ENCODE results near the gene CDH2.

CDH2 gene

DNA sequence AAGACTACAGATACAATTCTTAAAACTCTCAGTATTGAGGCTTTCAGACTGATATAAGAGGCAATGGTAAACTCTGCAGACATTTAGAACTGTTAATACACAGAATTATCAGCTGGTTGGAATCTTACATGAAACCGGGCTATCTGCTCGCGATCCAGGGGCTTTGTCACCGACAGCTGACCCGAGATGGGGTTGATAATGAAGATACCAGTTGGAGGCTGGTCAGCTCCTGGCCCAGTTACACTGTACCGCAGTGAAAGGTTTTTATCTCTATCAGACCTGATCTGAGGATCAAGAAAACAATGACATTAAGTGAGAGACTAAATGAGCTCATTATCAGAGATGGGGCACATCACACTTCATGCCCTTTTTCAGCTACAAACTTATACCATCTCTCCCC, 167.3 kb downstream of the CDH2 start:
- TF ChIP-seq, protein P1, sequence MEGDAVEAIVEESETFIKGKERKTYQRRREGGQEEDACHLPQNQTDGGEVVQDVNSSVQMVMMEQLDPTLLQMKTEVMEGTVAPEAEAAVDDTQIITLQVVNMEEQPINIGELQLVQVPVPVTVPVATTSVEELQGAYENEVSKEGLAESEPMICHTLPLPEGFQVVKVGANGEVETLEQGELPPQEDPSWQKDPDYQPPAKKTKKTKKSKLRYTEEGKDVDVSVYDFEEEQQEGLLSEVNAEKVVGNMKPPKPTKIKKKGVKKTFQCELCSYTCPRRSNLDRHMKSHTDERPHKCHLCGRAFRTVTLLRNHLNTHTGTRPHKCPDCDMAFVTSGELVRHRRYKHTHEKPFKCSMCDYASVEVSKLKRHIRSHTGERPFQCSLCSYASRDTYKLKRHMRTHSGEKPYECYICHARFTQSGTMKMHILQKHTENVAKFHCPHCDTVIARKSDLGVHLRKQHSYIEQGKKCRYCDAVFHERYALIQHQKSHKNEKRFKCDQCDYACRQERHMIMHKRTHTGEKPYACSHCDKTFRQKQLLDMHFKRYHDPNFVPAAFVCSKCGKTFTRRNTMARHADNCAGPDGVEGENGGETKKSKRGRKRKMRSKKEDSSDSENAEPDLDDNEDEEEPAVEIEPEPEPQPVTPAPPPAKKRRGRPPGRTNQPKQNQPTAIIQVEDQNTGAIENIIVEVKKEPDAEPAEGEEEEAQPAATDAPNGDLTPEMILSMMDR (IDR thresholded peaks at IDR 0.05; ENCODE audit: control insufficient read depth, extremely low read depth, insufficient read depth), result no peak
- H3K4me3 ChIP-seq (ENCODE audit: low read depth, low read length), result no peak overlapping the region
- no peak for DNase-seq (ENCODE audit: low read depth)

DNA sequence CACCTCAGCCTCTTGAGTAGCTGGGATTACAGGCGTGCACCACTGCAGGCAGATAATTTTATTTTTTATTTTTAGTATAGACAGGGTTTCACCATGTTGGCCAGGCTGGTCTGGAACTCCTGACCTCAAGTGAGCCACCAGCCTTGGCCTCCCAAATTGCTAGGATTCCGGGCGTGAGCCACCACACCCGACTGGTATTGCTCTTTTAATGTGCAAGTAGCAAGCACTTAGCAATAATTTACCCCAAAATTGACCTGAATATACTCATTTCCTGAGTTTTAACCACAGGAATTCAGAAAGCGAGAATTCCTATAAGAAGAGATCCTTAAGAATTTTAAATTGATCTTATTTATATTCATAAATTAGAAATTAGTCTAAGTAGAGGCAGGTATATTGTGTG, 169.1 kb downstream of the CDH2 start:
- H3K4me3 ChIP-seq (ENCODE audit: low read depth, low read length), result no peak overlapping the region
- TF ChIP-seq, protein P1 (IDR thresholded peaks at IDR 0.05; ENCODE audit: control insufficient read depth, extremely low read depth, insufficient read depth), result no peak
- no peak for DNase-seq (ENCODE audit: low read depth)

DNA sequence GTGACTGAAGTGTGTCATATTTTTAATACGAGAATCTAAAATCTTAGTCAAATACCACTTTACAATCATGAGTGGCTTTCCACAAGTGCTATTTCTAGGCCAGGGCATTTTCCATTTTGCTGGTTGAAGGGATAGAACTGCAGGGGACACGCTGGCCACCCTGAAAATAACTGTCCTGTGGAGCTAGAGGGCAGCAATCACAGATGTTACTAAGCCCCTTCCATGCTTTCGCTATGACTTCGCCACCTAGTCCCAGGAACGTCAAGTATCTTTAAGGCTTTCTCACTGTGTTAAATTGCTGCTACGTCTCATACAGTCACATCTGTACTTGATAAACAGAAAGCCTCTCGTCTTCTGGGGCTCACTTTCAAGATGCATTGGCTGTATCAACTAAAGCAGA, 171.8 kb downstream of the CDH2 start:
- no peak overlapping the region for H3K4me3 ChIP-seq (ENCODE audit: low read depth, low read length)
- DNase-seq (ENCODE audit: low read depth), result no peak

DNA sequence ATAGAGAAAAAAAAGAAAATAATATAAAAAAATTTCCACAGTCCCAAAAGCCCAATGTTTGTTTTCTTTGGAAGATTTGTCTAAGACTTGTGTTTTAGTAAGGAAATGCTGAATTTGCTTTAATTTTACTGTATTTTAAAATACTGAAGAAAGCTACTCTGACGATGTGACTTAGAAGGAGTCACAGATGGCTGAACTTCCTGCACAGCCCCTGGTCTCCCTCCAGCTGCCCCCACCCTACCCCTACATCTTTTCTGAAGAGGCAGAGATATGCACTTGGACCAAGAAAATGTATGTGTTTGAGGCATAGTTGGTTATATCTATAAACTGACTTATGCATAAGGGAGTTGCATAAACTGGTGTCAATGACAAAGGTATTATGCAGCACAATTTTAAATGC, 172.3 kb downstream of the CDH2 start:
- H3K4me3 ChIP-seq (ENCODE audit: low read depth, low read length), result no peak overlapping the region
- TF ChIP-seq, protein P1 (IDR thresholded peaks at IDR 0.05; ENCODE audit: control insufficient read depth, extremely low read depth, insufficient read depth), result no peak
- DNase-seq (ENCODE audit: low read depth), result no peak

More for the DNA sequence above, 171.8 kb downstream of the CDH2 start:
- TF ChIP-seq, protein P1 (IDR thresholded peaks at IDR 0.05; ENCODE audit: control insufficient read depth, extremely low read depth, insufficient read depth), result no peak

DNA sequence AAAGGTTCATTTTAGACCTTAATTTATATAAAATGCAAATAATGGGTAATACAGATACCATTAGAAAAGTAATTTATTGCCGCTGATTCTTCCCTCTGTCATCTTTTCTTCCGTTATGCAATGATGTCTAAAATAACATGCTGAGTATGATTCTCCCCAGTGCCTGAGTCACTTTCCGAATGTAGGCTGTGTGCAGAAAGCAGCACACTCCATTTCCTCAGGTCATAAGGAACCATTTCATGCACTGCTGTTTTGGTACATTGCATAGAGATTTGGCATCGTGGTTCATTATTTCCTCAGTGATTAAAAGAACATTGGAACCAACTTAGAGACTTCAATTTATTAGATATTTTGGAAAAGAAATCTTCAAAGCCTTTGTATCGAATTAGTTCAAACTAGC, 173.5 kb downstream of the CDH2 start:
- TF ChIP-seq, protein P1 (IDR thresholded peaks at IDR 0.05; ENCODE audit: control insufficient read depth, extremely low read depth, insufficient read depth), result no peak
- DNase-seq (ENCODE audit: low read depth), result no peak
- H3K4me3 ChIP-seq (ENCODE audit: low read depth, low read length), result no peak overlapping the region

DNA sequence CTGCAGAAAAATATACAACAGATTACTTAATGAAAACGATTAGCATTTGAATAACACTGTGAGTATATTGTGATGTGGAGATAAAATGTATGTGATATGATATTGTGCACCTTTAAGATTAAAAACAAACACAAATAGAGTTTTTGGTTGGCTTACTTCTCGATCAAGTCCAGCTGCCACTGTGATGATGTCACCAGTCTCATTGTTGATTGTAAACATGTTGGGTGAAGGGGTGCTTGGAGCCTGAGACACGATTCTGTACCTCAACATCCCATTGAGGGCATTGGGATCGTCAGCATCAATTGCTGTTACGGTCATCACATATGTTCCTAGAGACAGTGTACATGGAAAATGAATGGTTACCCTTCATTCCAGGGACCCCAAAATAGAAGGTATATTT, 174.1 kb downstream of the CDH2 start:
- TF ChIP-seq, protein P1 (IDR thresholded peaks at IDR 0.05; ENCODE audit: control insufficient read depth, extremely low read depth, insufficient read depth), result no peak
- H3K4me3 ChIP-seq (ENCODE audit: low read depth, low read length), result no peak overlapping the region
- no peak for DNase-seq (ENCODE audit: low read depth)

DNA sequence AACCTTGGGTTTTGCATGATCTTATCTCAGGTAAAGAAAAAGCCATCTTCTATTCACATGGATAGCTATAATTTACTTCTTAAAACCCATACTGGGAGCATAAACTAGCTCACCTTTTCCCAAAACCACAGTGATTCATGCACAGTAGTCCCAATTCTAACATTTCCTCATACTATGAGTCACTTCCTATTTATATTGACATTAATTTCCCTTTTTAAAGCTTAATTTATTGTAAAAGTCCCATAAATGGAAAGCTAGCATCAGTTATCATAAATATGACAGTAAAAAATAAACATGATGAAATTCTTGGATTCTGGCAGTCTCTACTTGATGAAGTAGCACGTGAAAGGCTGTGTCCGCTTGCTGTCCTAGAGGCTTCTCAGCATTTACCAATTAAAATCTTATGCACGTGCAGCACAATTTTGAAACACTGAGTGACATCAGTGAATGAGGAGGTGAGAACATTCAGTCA, 180.1 kb downstream of the CDH2 start:
- TF ChIP-seq, protein P1 (IDR thresholded peaks at IDR 0.05; ENCODE audit: control insufficient read depth, extremely low read depth, insufficient read depth), result no peak
- no peak overlapping the region for H3K4me3 ChIP-seq (ENCODE audit: low read depth, low read length)
- DNase-seq (ENCODE audit: low read depth), result no peak
